H9 (cell line): Measurements from ENCODE around the gene NELFCD. TPM values are rescaled to one million over a fixed set of nuclear protein-coding genes. Genes with fewer than 3 reads are reported as not detected.

Experiments
- DNase-seq: peaks from one replicate; pipeline ENCODE4 v3.0.0-alpha.2; 2017
- H2AFZ ChIP-seq: one replicate; pipeline ENCODE4 v1.6.1; 2013; ENCODE audit warnings: mild to moderate bottlenecking, low read length, control low read depth, moderate library complexity
- H2AK5ac ChIP-seq: 2 replicates; pipeline ENCODE4 v1.6.1; 2013; ENCODE audit warnings: low read length, control low read depth, mixed read lengths; ENCODE audit not compliant: insufficient read length
- H2BK120ac ChIP-seq: one replicate; pipeline ENCODE4 v1.6.1; 2013; ENCODE audit warnings: low read depth, mild to moderate bottlenecking, low read length, control low read depth, inconsistent platforms; ENCODE audit not compliant: poor library complexity, severe bottlenecking
- H2BK12ac ChIP-seq: 2 replicates; pipeline ENCODE4 v1.6.1; 2013; ENCODE audit warnings: low read length, control low read depth, mixed read lengths, low read depth; ENCODE audit not compliant: insufficient read length
- H2BK15ac ChIP-seq: 2 replicates; pipeline ENCODE4 v1.6.1; 2013; ENCODE audit warnings: low read depth, low read length, control low read depth
- H2BK20ac ChIP-seq: one replicate; pipeline ENCODE4 v1.6.1; 2013; ENCODE audit warnings: low read depth, mild to moderate bottlenecking, low read length, control low read depth, inconsistent platforms; ENCODE audit not compliant: poor library complexity, severe bottlenecking
- H2BK5ac ChIP-seq: 2 replicates; pipeline ENCODE4 v1.6.1; 2013; ENCODE audit warnings: low read length, control low read depth, mixed read lengths; ENCODE audit not compliant: insufficient read length
- H3K14ac ChIP-seq: 2 replicates; pipeline ENCODE4 v1.6.1; 2013; ENCODE audit warnings: low read length, control low read depth; ENCODE audit not compliant: insufficient read depth
- H3K18ac ChIP-seq: 2 replicates; pipeline ENCODE4 v1.6.1; 2013; ENCODE audit warnings: low read depth, mild to moderate bottlenecking, mixed read lengths, low read length, control low read depth; ENCODE audit not compliant: insufficient read length
- H3K23ac ChIP-seq: 2 replicates; pipeline ENCODE4 v1.6.1; 2013; ENCODE audit warnings: low read length, control low read depth, mixed read lengths, low read depth; ENCODE audit not compliant: insufficient read length
- H3K23me2 ChIP-seq: 2 replicates; pipeline ENCODE4 v1.6.1; 2013; ENCODE audit warnings: low read depth, mild to moderate bottlenecking, mixed read lengths, low read length, control low read depth; ENCODE audit not compliant: insufficient read length, poor library complexity, severe bottlenecking
- H3K27ac ChIP-seq: 2 replicates; pipeline ENCODE4 v1.5.1; 2013; ENCODE audit warnings: low read length, control low read depth, mixed read lengths, low read depth; ENCODE audit not compliant: insufficient read length
- H3K27me3 ChIP-seq: 2 replicates; pipeline ENCODE4 v1.6.1; 2013; ENCODE audit warnings: low read length, control low read depth, inconsistent platforms; ENCODE audit not compliant: insufficient read depth
- H3K4ac ChIP-seq: 2 replicates; pipeline ENCODE4 v1.6.1; 2013; ENCODE audit warnings: low read depth, mild to moderate bottlenecking, control low read depth, inconsistent platforms, low read length, moderate library complexity
- H3K4me1 ChIP-seq: 2 replicates; pipeline ENCODE4 v1.6.1; 2013; ENCODE audit warnings: low read length, control low read depth, inconsistent platforms; ENCODE audit not compliant: insufficient read depth
- H3K4me2 ChIP-seq: 2 replicates; pipeline ENCODE4 v1.6.1; 2013; ENCODE audit warnings: low read length, control low read depth, mixed read lengths; ENCODE audit not compliant: insufficient read length, insufficient read depth
- H3K56ac ChIP-seq: 2 replicates; pipeline ENCODE4 v1.6.1; 2013; ENCODE audit warnings: low read depth, mild to moderate bottlenecking, mixed read lengths, low read length, control low read depth; ENCODE audit not compliant: insufficient read length
- H3K79me1 ChIP-seq: 2 replicates; pipeline ENCODE4 v1.6.1; 2013; ENCODE audit warnings: low read depth, mild to moderate bottlenecking, moderate library complexity, low read length, control low read depth, inconsistent platforms; ENCODE audit not compliant: insufficient read depth, poor library complexity, severe bottlenecking
- H3K79me2 ChIP-seq: 2 replicates; pipeline ENCODE4 v1.6.1; 2013; ENCODE audit warnings: low read length, control low read depth, inconsistent platforms; ENCODE audit not compliant: insufficient read depth
- H3K9ac ChIP-seq: 2 replicates; pipeline ENCODE4 v1.6.1; 2013; ENCODE audit warnings: low read length, control low read depth, mixed read lengths; ENCODE audit not compliant: insufficient read length; ENCODE audit errors: extremely low read depth
- H3K9me3 ChIP-seq: one replicate; pipeline ENCODE4 v1.6.1; 2013; ENCODE audit warnings: low read depth, low read length, inconsistent platforms; ENCODE audit not compliant: control insufficient read depth
- H3T11ph ChIP-seq: one replicate; pipeline ENCODE4 v1.6.1; 2013; ENCODE audit warnings: mild to moderate bottlenecking, low read length, control low read depth, inconsistent platforms
- H4K20me1 ChIP-seq: one replicate; pipeline ENCODE4 v1.6.1; 2013; ENCODE audit not compliant: control insufficient read depth, insufficient read length, insufficient read depth
- H4K5ac ChIP-seq: 2 replicates; pipeline ENCODE4 v1.6.1; 2013; ENCODE audit warnings: low read depth, mild to moderate bottlenecking, mixed read lengths, low read length, control low read depth; ENCODE audit not compliant: insufficient read length
- H4K8ac ChIP-seq: replicated peaks from 2 replicates; pipeline ENCODE4 v1.6.1; 2013; ENCODE audit warnings: low read length, control low read depth, mixed read lengths, low read depth; ENCODE audit not compliant: insufficient read length
- H4K91ac ChIP-seq: 2 replicates; pipeline ENCODE4 v1.6.1; 2013; ENCODE audit warnings: low read depth, mild to moderate bottlenecking, moderate library complexity, mixed read lengths, low read length, control low read depth; ENCODE audit not compliant: insufficient read length
- H3K27ac Mint-ChIP-seq, 3 experiments: 2 replicates in 2 of 3; 3 replicates in 1 of 3; pipeline ENCODE4 v1.8.0; 2020 to 2021; ENCODE audit warnings: mixed read lengths in 3 of 3, mild to moderate bottlenecking in 1 of 3, moderate library complexity in 1 of 3
- H3K27me3 Mint-ChIP-seq: 2 replicates; pipeline ENCODE4 v1.8.0; 2021; ENCODE audit warnings: low read depth, mild to moderate bottlenecking, moderate library complexity, mixed read lengths
- H3K36me3 Mint-ChIP-seq, 3 experiments: 2 replicates in 2 of 3; 3 replicates in 1 of 3; pipeline ENCODE4 v1.8.0; 2020 to 2021; ENCODE audit warnings: low read depth in 3 of 3, mixed read lengths in 3 of 3; ENCODE audit not compliant: insufficient read depth in 1 of 3
- H3K4me1 Mint-ChIP-seq, 2 experiments: 2 replicates each; pipeline ENCODE4 v1.8.0; 2020; ENCODE audit warnings: mixed read lengths in 2 of 2
- H3K4me3 Mint-ChIP-seq, 2 experiments: 2 replicates in 1 of 2; 3 replicates in 1 of 2; pipeline ENCODE4 v1.8.0; 2020 to 2021; ENCODE audit warnings: mild to moderate bottlenecking in 2 of 2, mixed read lengths in 2 of 2, moderate library complexity in 1 of 2
- H3K9me3 Mint-ChIP-seq, 2 experiments: 2 replicates in 1 of 2; 3 replicates in 1 of 2; pipeline ENCODE4 v1.8.0; 2020; ENCODE audit warnings: mild to moderate bottlenecking in 2 of 2, mixed read lengths in 2 of 2, moderate library complexity in 1 of 2
- CTCF ChIP-seq: fragments of 200-600 bp; sonication (generic); conservative IDR thresholded peaks from 3 replicates; pipeline ENCODE4 v1.8.0; 2021; ENCODE audit warnings: antibody characterized with exemption, mild to moderate bottlenecking
- WGBS: extraction: QIAGEN DNeasy Blood & Tissue Kit; methylation state at CpG from one replicate; pipeline ENCODE4 v1.1.7; 2013; ENCODE audit warnings: missing lambda C conversion rate, low lambda C conversion rate, mixed read lengths; ENCODE audit not compliant: insufficient read length; ENCODE audit errors: extremely low coverage; 5-methylcytosine and 5-hydroxymethylcytosine counted together
- total RNA-seq: library from RNA; stranded (reverse); gene quantifications from 2 replicates; pipeline ENCODE4 v1.2.1, GENCODE V29; 2021

Gene NELFCD
- total RNA-seq, 1 experiment from 2014 or later, result 57.8 TPM

GRCh38 chr20:58995461-58996225, 14.6 kb downstream of the NELFCD start:
- Mint-ChIP-seq H3K4me3 (no peak overlapping the region), H3K27me3 (no peaks in the 10 kb centered on the region; the same call in 1 of the 2 replicates), H3K27ac (no peak overlapping the region), H3K4me1 (no peaks in the 10 kb centered on the region), H3K36me3 (peaks cover 22 to 78% (median 77%) of the 10 kb centered on the region in 3 experiments; a peak in 6 of 7 replicates), H3K9me3 (no peaks in the 10 kb centered on the region)
- H2BK120ac ChIP-seq, result no peak overlapping the region
- no peak overlapping the region for H3T11ph ChIP-seq
- no peak for TF ChIP-seq CTCF
- no peak overlapping the region for H3K4ac ChIP-seq
- H2BK12ac ChIP-seq, result no peak overlapping the region
- no peak overlapping the region for H3K14ac ChIP-seq
- no peak overlapping the region for H3K18ac ChIP-seq
- H3K27me3 ChIP-seq, result no peaks in the 10 kb centered on the region
- H4K5ac ChIP-seq, result no peak overlapping the region
- no peak overlapping the region for H3K9ac ChIP-seq
- H3K79me2 ChIP-seq, result no peaks in the 10 kb centered on the region
- H3K23ac ChIP-seq, result no peak overlapping the region
- H2AFZ ChIP-seq, result no peak overlapping the region
- no peak overlapping the region for H3K27ac ChIP-seq
- H3K79me1 ChIP-seq, result no peaks in the 10 kb centered on the region
- H2AK5ac ChIP-seq, result no peak overlapping the region
- no peak overlapping the region for H3K4me2 ChIP-seq
- no peaks in the 10 kb centered on the region for H3K23me2 ChIP-seq
- no peaks in the 10 kb centered on the region for H4K20me1 ChIP-seq
- no peak overlapping the region for H2BK20ac ChIP-seq
- WGBS, result no CpG with 5 or more reads among the region's 18 CpGs
- H3K9me3 ChIP-seq, result no peaks in the 10 kb centered on the region
- no peak overlapping the region for H4K8ac ChIP-seq
- no peak for DNase-seq
- no peaks in the 10 kb centered on the region for H3K4me1 ChIP-seq
- no peak overlapping the region for H3K56ac ChIP-seq
- no peak overlapping the region for H2BK15ac ChIP-seq
- H4K91ac ChIP-seq, result no peak overlapping the region
- H2BK5ac ChIP-seq, result no peak overlapping the region
